HG02610 (cell line): ENCODE data around the gene TRPV2.
"Not testable (repeated sequence)": the region's sequence is repeated elsewhere in the genome, so short reads cannot be mapped to it uniquely, and the experiment has no call there.

Experiments used
- ATAC-seq: cut with Tn5 transposase; IDR thresholded peaks from one replicate; pipeline ENCODE4 v1.9.1; 2021; ENCODE audit warnings: mild to moderate bottlenecking, moderate library complexity; ENCODE audit not compliant: unreplicated experiment

TRPV2 gene

DNA sequence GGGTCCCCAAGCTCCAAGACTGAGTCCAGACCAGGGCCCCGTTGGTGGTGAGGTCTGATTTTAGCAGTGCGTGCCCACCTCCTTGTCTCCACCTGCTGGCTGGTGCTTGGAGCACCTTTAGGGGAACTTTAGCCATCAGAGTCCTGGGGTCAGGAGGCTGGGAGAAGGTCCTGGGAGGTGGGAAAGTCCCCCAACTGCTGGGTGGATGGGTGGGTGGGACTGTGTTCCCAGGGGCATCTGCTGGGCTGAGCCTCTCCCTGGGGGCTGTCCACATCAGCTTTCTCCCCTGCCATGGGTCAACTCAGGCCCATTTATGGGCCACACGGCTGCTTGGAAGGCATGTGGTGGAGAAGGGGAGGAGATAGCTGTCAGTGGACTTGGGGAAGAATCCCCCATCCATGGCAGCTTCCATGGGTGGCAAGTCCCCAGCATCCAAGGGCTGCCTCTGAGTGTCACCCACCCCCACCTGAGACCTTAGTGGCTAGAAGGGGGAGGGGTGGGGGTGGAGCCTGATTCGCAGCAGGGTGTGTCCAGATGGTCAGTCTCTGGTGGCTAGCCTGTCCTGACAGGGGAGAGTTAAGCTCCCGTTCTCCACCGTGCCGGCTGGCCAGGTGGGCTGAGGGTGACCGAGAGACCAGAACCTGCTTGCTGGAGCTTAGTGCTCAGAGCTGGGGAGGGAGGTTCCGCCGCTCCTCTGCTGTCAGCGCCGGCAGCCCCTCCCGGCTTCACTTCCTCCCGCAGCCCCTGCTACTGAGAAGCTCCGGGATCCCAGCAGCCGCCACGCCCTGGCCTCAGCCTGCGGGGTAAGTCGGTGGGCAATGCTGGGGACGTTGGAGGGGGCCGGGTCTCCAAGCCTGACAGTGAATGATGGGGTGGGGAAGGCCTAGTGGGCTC, at the start of gene TRPV2:
Gene TRPV2, plus strand, starts transcription at position 541 of the 894 bp plus-strand sequence. CDS start 2,098 bp downstream, outside the sequence.
- peak; percentile 44 for ATAC-seq

DNA sequence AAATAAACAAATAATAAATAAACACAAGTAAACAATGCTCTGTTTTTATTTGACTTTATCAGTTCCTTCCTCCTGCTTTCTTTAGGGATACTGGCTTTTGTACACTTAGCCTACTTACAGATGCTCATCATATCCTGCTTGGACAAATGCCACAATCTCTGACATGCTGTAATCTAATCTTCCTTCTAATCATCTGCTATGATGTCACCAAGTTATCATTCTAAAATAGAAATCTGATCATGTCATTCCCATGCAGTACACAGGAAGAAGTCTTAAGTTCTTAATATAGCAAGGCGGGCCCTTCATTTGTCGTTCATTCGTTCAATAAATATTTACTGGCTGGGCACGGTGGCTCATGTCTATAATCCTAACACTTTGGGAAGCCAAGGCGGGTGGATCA, 43.6 kb upstream of the TRPV2 start:
- no peak for ATAC-seq

GRCh38 chr17:16374146-16374938, 41.0 kb upstream of the TRPV2 start:
- no peak for ATAC-seq

- ATAC-seq: no peak
These were observed 37.4 kb upstream of the TRPV2 start for GRCh38 chr17:16377941-16378341.

DNA sequence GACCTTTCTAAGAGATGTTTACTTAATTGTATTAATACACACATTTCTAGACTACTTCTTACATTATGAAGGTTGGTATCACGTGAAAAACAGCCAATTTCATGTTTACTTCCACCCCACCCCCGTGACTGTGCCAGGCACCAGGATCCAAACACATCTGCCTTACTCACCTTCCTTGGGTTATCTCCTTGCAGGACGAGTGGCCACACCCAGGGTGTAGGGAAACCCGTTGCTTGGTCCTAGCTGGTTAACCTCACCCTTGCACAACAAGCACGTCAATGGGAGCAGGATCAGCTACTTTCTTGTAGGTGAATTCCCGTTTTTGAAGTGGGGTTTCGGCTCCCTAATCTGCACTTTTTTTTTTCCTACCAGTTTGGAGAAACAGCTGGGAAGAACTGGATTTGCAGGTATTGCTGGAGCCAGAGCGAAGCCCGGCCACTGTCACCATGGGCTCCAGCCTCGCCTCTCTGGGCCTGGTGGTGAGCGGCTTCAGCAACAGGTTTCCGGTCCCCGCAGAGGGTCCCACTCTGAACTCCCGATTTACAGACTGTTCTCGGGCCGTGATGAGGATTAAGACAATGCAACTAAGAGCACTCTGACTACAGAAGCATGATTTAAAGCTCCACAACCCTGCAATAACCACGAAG, 36.6 kb upstream of the TRPV2 start:
- no peak for ATAC-seq

GRCh38 chr17:16379654-16380053, 35.7 kb upstream of the TRPV2 start:
- no peak for ATAC-seq

DNA sequence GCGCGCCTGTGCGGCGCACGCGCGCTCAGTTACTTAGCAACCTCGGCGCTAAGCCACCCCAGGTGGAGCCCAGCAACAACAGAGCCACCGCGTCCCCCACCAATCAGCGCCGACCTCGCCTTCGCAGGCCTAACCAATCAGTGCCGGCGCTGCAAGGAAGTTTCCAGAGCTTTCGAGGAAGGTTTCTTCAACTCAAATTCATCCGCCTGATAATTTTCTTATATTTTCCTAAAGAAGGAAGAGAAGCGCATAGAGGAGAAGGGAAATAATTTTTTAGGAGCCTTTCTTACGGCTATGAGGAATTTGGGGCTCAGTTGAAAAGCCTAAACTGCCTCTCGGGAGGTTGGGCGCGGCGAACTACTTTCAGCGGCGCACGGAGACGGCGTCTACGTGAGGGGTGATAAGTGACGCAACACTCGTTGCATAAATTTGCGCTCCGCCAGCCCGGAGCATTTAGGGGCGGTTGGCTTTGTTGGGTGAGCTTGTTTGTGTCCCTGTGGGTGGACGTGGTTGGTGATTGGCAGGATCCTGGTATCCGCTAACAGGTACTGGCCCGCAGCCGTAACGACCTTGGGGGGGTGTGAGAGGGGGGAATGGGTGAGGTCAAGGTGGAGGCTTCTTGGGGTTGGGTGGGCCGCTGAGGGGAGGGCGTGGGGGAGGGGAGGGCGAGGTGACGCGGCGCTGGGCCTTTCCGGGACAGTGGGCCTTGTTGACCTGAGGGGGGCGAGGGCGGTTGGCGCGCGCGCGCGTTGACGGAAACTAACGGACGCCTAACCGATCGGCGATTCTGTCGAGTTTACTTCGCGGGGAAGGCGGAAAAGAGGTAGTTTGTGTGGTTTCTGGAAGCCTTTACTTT, 34.5 kb upstream of the TRPV2 start, which contains the start of gene UBB:
Gene UBB, plus strand, starts transcription at position 452 of the 856 bp plus-strand sequence. CDS start 817 bp downstream, outside the sequence.
- ATAC-seq: peak; percentile 93

GRCh38 chr17:16381496-16381820, 33.9 kb upstream of the TRPV2 start:
- peak; percentile 19 for ATAC-seq

GRCh38 chr17:16383216-16383615, 32.2 kb upstream of the TRPV2 start:
- ATAC-seq: no peak

- no peak for ATAC-seq
These were observed 31.5 kb upstream of the TRPV2 start for GRCh38 chr17:16383772-16384287.

- no peak for ATAC-seq
These were observed 30.8 kb upstream of the TRPV2 start for GRCh38 chr17:16384557-16384956.

DNA sequence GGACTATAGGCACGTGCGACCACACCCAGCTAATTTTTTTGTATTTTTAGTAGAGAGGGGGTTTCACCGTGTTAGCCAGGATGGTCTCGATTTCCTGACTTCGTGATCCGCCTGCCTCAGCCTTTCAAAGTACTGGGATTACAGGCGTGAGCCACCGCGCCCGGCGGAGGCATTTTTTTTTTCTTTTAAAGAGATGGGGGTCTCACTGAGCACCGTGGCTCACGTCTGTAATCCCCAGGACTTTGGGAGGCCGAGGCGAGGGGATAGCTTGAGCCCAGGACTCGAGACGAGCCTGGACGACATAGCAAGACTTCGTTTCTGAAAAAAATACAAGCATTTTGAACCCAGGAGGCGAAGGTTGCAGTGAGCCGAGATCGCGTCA, 29.3 kb upstream of the TRPV2 start:
- not testable (repeated sequence) for ATAC-seq

DNA sequence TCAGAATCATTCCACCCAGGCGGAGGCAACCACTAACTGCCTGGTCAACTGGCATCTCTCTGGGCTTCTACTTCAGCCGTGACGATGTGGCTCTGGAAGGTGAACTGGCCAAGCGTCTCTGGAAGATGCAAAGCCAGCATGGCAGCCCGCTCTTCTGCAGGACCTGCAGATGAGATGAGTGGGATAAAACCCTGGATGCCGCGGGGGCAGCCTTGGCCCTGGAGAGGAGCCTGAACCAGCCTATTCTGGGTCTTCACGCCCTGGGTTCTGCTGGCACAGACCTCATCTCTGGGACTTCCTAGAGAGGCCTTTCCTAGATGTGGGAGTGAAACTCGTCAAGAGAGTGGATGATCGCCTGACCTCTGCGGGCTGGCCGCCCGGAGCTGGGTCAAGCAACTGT, 23.9 kb upstream of the TRPV2 start:
- no peak for ATAC-seq

DNA sequence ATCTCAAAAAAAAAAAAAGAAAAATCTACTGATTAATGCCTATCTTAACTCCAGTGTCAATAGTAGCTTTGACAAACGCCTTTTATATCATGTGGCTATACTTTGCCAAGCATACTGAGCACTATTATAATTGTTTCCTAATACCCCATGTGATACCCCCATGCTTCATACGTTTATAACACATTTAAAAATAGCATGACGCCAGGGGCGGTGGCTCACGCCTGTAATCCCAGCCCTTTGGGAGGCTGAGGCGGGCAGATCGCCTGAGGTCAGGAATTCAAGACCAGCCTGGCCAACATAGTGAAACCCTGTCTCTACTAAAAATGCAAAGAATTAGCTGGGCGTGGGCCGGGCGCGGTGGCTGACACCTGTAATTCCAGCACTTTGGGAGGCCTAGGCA, 22.9 kb upstream of the TRPV2 start:
- not testable (repeated sequence) for ATAC-seq

DNA sequence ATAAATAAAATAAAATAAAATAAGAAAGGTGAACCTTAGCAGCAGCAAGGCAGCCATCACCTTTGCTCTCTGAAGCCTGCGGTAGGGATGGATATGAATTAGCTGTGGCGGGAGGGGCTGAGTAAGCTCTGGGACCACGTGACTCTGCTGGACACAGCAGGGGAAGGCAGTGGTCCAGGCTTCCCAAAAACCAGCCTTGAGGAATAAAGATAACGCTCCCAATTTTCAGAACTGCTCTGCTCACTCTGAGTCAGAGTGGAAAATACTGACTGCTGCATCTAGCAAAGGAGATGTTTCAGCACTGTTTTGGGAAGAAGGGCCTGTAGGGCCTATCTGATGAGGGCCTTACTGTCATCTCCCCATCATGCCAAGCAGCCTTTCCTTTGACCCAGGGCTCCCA, 19.5 kb upstream of the TRPV2 start:
- not testable (repeated sequence) for ATAC-seq

DNA sequence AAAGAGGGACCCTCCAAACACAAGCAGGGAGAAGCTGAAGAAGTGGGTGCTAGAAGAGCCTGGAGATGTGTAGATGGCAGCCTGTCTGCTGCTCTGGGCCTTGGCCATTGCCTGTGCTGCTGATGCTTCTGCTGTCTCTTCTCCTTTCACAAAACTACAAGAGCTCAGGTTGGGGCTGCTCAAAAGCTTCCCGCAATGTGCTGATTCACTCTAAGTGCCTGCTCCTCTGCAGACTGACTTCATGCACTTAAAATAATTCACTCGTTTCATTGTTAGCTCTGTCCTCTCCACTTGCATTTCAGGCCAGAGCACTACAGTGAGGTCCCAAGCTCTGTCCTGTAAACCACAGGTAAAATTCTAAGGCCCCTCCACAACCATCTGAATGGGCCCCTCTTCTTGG, 18.7 kb upstream of the TRPV2 start:
- ATAC-seq: not testable (repeated sequence)

DNA sequence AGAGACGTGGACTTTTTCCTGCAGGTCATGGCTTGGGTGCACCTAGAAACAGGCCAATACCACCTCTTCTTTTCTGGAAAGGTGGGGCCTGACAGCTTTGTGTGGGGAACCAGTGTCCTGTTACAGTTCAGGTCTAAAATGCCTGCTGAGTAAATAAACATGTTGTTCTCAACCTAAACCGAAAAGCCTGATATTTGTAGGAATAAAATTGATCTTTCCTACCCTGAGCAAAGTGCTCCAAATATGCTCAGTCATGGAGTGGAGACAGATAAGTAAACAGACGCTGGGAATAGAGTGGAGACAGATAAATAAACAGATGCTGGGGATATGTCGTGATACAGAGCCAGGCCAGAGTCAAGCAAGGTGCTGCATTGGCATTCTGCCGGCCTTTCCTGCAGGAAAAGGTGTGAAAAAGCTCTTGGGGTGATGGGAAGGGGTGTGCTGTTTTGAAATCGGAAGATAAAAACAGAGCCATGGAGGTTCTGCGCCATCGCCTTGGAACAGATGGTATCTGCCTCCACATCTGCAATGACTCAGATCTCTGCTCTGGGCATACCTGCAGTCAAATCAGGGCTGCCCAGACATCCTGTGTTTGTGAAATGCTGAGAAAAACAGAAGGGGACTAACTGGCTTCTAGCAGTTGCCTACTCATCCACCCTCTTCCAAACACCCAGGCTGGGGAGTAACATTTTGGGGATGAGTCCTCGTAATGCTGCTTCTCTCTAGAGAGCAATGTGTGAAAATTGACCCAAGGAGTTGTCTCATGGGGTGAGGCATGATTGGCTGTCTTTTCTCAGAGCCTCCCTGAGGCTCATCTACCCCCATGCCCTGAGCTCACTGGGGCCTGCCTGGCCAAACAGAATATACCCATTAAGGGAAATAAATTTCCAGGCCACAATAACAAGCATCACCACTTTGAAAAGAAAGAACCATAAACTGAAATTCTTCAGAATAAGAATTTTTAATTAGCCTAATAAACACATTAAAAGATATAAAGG, 16.8 kb upstream of the TRPV2 start:
- peak; percentile 92 for ATAC-seq

- not testable (repeated sequence) for ATAC-seq
These were observed 11.5 kb upstream of the TRPV2 start for GRCh38 chr17:16403847-16404246.
